GF-D8 (cell line): ENCODE results near the gene HMHB1.

Experiments used
- DNase-seq: peaks from one replicate; lab custom pipeline; 2025; lab: John Stamatoyannopoulos, UW

The HMHB1 gene

GRCh38 chr5:143812085-143812705 lies at the start of gene HMHB1:
TSS of gene HMHB1 (plus strand) at chr5:143812161.
- no peak for DNase-seq

GRCh38 chr5:143762636-143763220 lies 49.2 kb upstream of the HMHB1 start:
- no peak for DNase-seq

- no peak for DNase-seq
These were observed 44.8 kb upstream of the HMHB1 start for GRCh38 chr5:143767162-143767561.

- no peak for DNase-seq
These were observed 42.8 kb upstream of the HMHB1 start for GRCh38 chr5:143769026-143769786.

GRCh38 chr5:143770450-143770849 lies 41.5 kb upstream of the HMHB1 start:
- DNase-seq, result no peak

GRCh38 chr5:143771189-143771588 lies 40.8 kb upstream of the HMHB1 start:
- DNase-seq, result no peak

GRCh38 chr5:143771602-143772001 lies 40.4 kb upstream of the HMHB1 start:
- no peak for DNase-seq

GRCh38 chr5:143772621-143773020 lies 39.3 kb upstream of the HMHB1 start:
- DNase-seq, result no peak

- no peak for DNase-seq
These were observed 36.7 kb upstream of the HMHB1 start for GRCh38 chr5:143775258-143775657.

- no peak for DNase-seq
These were observed 35.0 kb upstream of the HMHB1 start for GRCh38 chr5:143776951-143777350.

GRCh38 chr5:143779506-143779905 lies 32.5 kb upstream of the HMHB1 start:
- no peak for DNase-seq

- DNase-seq, result no peak
These were observed 29.9 kb upstream of the HMHB1 start for GRCh38 chr5:143781993-143782520.

GRCh38 chr5:143782588-143783386 lies 29.2 kb upstream of the HMHB1 start:
- DNase-seq, result no peak

- DNase-seq, result no peak
These were observed 23.6 kb upstream of the HMHB1 start for GRCh38 chr5:143788401-143788800.

- no peak for DNase-seq
These were observed 21.4 kb upstream of the HMHB1 start for GRCh38 chr5:143790457-143791112.

- no peak for DNase-seq
These were observed 19.9 kb upstream of the HMHB1 start for GRCh38 chr5:143791848-143792731.

GRCh38 chr5:143793249-143793648 lies 18.7 kb upstream of the HMHB1 start:
- no peak for DNase-seq

GRCh38 chr5:143796125-143796524 lies 15.8 kb upstream of the HMHB1 start:
- DNase-seq, result no peak

- no peak for DNase-seq
These were observed 15.2 kb upstream of the HMHB1 start for GRCh38 chr5:143796753-143797152.

- DNase-seq, result no peak
These were observed 11.2 kb upstream of the HMHB1 start for GRCh38 chr5:143800715-143801114.
